22Rv1 (cell line): Measurements from ENCODE around the gene HAGH.

ENCODE experiments used
- H3K27ac ChIP-seq: fragments of 450-650 bp; 2 replicates; pipeline ENCODE4 v1.5.1; 2017
- CTCF ChIP-seq: fragments of 450-650 bp; IDR thresholded peaks from 2 replicates; pipeline ENCODE4 v1.5.1; 2017; ENCODE audit warnings: mild to moderate bottlenecking
- ZFX ChIP-seq: fragments of 450-650 bp; IDR thresholded peaks from 2 replicates; pipeline ENCODE4 v1.6.1; 2017; ENCODE audit warnings: antibody characterized with exemption, borderline replicate concordance

HAGH gene

GRCh38 chr16:1845985-1846384, 19.4 kb upstream of the HAGH start:
- TF ChIP-seq ZFX (no peak), CTCF (no peak)
- no peak overlapping the region for H3K27ac ChIP-seq

GRCh38 chr16:1839554-1839953, 12.9 kb upstream of the HAGH start:
- TF ChIP-seq ZFX (no peak), CTCF (no peak)
- no peak overlapping the region for H3K27ac ChIP-seq

- TF ChIP-seq CTCF: no peak
- no peak overlapping the region for H3K27ac ChIP-seq
Measured at GRCh38 chr16:1834096-1834495, 7.5 kb upstream of the HAGH start.

- TF ChIP-seq CTCF (no peak), ZFX (no peak)
- no peak overlapping the region for H3K27ac ChIP-seq
Measured at GRCh38 chr16:1832838-1833454, 6.3 kb upstream of the HAGH start.

GRCh38 chr16:1831186-1832075, 4.8 kb upstream of the HAGH start:
- no peak for TF ChIP-seq CTCF
- TF ChIP-seq ZFX: no peak

GRCh38 chr16:1830213-1830612, 3.6 kb upstream of the HAGH start:
- H3K27ac ChIP-seq: no peak overlapping the region
- TF ChIP-seq CTCF: no peak
- no peak for TF ChIP-seq ZFX

More at GRCh38 chr16:1831186-1832075, 4.8 kb upstream of the HAGH start:
- H3K27ac ChIP-seq: no peak overlapping the region
